HepG2 (cell line): ENCODE measurements around the gene HES3. TPM values are rescaled to one million over a fixed set of nuclear protein-coding genes. Genes with fewer than 3 reads are reported as not detected.

Source experiments
- GABPB1 ChIP-seq: IDR thresholded peaks from 2 replicates; pipeline ENCODE4 v1.6.1; 2016; ENCODE audit warnings: mild to moderate bottlenecking, missing genetic modification reagents, moderate library complexity, missing compliant biosample characterization
- SKIL ChIP-seq: sonication (generic); formaldehyde crosslinking; IDR thresholded peaks from 2 replicates; pipeline ENCODE4 v1.8.0; 2022; ENCODE audit warnings: missing genetic modification reagents, mild to moderate bottlenecking, moderate library complexity, borderline replicate concordance
- ZBTB40 ChIP-seq, 2 experiments: fragments of 450-650 bp in 1 of 2; sonication (generic) in 1 of 2; formaldehyde crosslinking in 1 of 2; IDR thresholded peaks; 2 replicates each; pipeline versions ENCODE4 v1.6.1 to v1.8.0; 2016 to 2022; ENCODE audit warnings: antibody characterized with exemption in 1 of 2, mild to moderate bottlenecking in 1 of 2, missing genetic modification reagents in 1 of 2
- ZNF10 ChIP-seq: sonication (generic); formaldehyde crosslinking; IDR thresholded peaks from 2 replicates; pipeline ENCODE4 v1.4.0; 2020; ENCODE audit warnings: mild to moderate bottlenecking, low read depth, missing genetic modification reagents, borderline replicate concordance
- ZNF136 ChIP-seq: sonication (generic); formaldehyde crosslinking; IDR thresholded peaks from 2 replicates; pipeline ENCODE4 v1.8.1; 2022; ENCODE audit warnings: low read depth, mild to moderate bottlenecking, moderate library complexity, missing genetic modification reagents
- ZNF263 ChIP-seq: sonication (generic); formaldehyde crosslinking; IDR thresholded peaks from 2 replicates; pipeline ENCODE4 v1.4.0; 2020; ENCODE audit warnings: missing genetic modification reagents
- ZNF704 ChIP-seq: sonication (generic); formaldehyde crosslinking; IDR thresholded peaks from 2 replicates; pipeline ENCODE4 v1.8.1; 2023; ENCODE audit warnings: mild to moderate bottlenecking, inconsistent platforms, moderate library complexity, missing genetic modification reagents, borderline replicate concordance
- ZNF784 ChIP-seq: sonication (generic); formaldehyde crosslinking; IDR thresholded peaks from 2 replicates; pipeline ENCODE4 v1.5.1; 2020; ENCODE audit warnings: missing genetic modification reagents, mild to moderate bottlenecking, borderline replicate concordance
- polyA plus RNA-seq, 8 experiments: library from polyadenylated mRNA; depleted of rRNA in 3 of 8; stranded (reverse) in 7 of 8; unstranded in 1 of 8; fragments of >200 nt; fragmentation: Illumina TruSeq in 4 of 8; extraction: Trizol in 4 of 8; gene quantifications; 2 replicates each; pipeline versions ENCODE4 v1.2.1 to v1.2.3, GENCODE V29; 2011 to 2016; ENCODE audit warnings: low read depth in 4 of 8, missing spikeins in 1 of 8, mixed read lengths in 1 of 8; ENCODE audit not compliant: insufficient read depth in 1 of 8
- total RNA-seq, 5 experiments: library from RNA; depleted of rRNA; stranded (reverse); fragments of >200 nt; fragmentation: Illumina TruSeq; extraction: Trizol; gene quantifications; 2 replicates each; pipeline ENCODE4 v1.2.3, GENCODE V29; 2016; ENCODE audit warnings: low read depth in 1 of 5

The HES3 gene
- total and polyA plus RNA-seq, 2 of the 13 experiments (the other 11 are each of a cell fraction or from before 2014, with no cell fraction given): not detected

GRCh38 chr1:6199298-6200187, 44.4 kb upstream of the HES3 start, which contains the start of gene RPL22 (continued):
- TF ChIP-seq ZBTB40 (IDR thresholded peaks at IDR 0.05) (no peak), ZBTB40 (CRISPR knock-in tag; IDR thresholded peaks at IDR 0.05) (peak; percentile 78), GABPB1 (CRISPR knock-in tag) (peak; percentile 87), ZNF10 (CRISPR knock-in tag) (no peak), ZNF263 (CRISPR knock-in tag) (peak; percentile 53), ZNF136 (no peak), ZNF704 (CRISPR knock-in tag) (no peak; the same call in 1 of the 2 replicates), ZNF784 (CRISPR knock-in tag) (0 out of 2 replicates have a peak, but pooled peaks have one; percentile 37), SKIL (CRISPR knock-in tag) (no peak; the same call in 1 of the 2 replicates)
